ENCODE results near the gene SETD5. TPM values are rescaled to one million over a fixed set of nuclear protein-coding genes. Genes with fewer than 3 reads are reported as not detected.

The SETD5 gene
- total RNA-seq, 1 experiment from 2014 or later, result 74.9 TPM

- no peak for ATAC-seq
- DNase-seq, result no peak
- no peaks in the 10 kb centered on the region; the same call in 1 of the 2 replicates for H3K36me3 ChIP-seq (ENCODE audit: low read depth, low read length)
- H3F3A ChIP-seq (ENCODE audit: low read length, unreplicated experiment), result no peaks in the 10 kb centered on the region
- TF ChIP-seq CTCF (conservative IDR thresholded peaks at IDR 0.05; ENCODE audit: low read depth, low read length), result no peak
- no peak for TF ChIP-seq EZH2 (IDR thresholded peaks at IDR 0.05; ENCODE audit: low read length, unreplicated experiment)
- TF ChIP-seq EZH2phosphoT487 (IDR thresholded peaks at IDR 0.05; ENCODE audit: borderline replicate concordance, low read length), result no peak
- H3K9ac ChIP-seq (ENCODE audit: low read length), result no peak overlapping the region
- H4K20me1 ChIP-seq (ENCODE audit: low read length), result no peaks in the 10 kb centered on the region
- no TSS peak for BruUV-seq (replicated peaks)
- H3K9me3 ChIP-seq (ENCODE audit: low read length), result no peaks in the 10 kb centered on the region
- H3K9me2 ChIP-seq (replicated peaks; ENCODE audit: low read length), result no peaks in the 10 kb centered on the region
- CTCF ChIA-PET, result no interaction called here
- intact Hi-C loops (cut with micrococcal nuclease), result no loop called here
- no peak overlapping the region for H2AFZ ChIP-seq (ENCODE audit: low read length)
- H3K27me3 ChIP-seq (ENCODE audit: low read length), result peaks cover 17% of the 10 kb centered on the region
- H3K4me2 ChIP-seq (ENCODE audit: low read length), result no peak overlapping the region
- POLR2A ChIA-PET (ENCODE audit: unreplicated experiment), result no interaction called here
- H3K27ac ChIP-seq (ENCODE audit: low read length), result no peak overlapping the region
- H3K79me2 ChIP-seq (ENCODE audit: low read length), result no peaks in the 10 kb centered on the region
- no peaks in the 10 kb centered on the region for H3K4me1 ChIP-seq (ENCODE audit: insufficient read depth, low read length)
- H3K4me3 ChIP-seq (ENCODE audit: low read length), result no peak overlapping the region
These were observed 110.5 kb downstream of the SETD5 start for GRCh38 chr3:9507586-9508578.

GRCh38 chr3:9508781-9509180 is 111.4 kb downstream of the SETD5 start:
- ATAC-seq (no peak), DNase-seq (no peak)
- peaks cover 17% of the 10 kb centered on the region for H3K27me3 ChIP-seq (ENCODE audit: low read length)
- intact Hi-C loops (cut with micrococcal nuclease), result no loop called here
- H2AFZ ChIP-seq (ENCODE audit: low read length), result no peak overlapping the region
- H3K36me3 ChIP-seq (ENCODE audit: low read depth, low read length), result no peaks in the 10 kb centered on the region
- H3K27ac ChIP-seq (ENCODE audit: low read length), result no peak overlapping the region
- H3K4me1 ChIP-seq (ENCODE audit: insufficient read depth, low read length), result no peaks in the 10 kb centered on the region
- H3K9me2 ChIP-seq (replicated peaks; ENCODE audit: low read length), result no peaks in the 10 kb centered on the region
- POLR2A ChIA-PET (ENCODE audit: unreplicated experiment), result no interaction called here
- H4K20me1 ChIP-seq (ENCODE audit: low read length), result no peaks in the 10 kb centered on the region
- no peaks in the 10 kb centered on the region for H3F3A ChIP-seq (ENCODE audit: low read length, unreplicated experiment)
- CTCF ChIA-PET, result no interaction called here
- H3K9ac ChIP-seq (ENCODE audit: low read length), result no peak overlapping the region
- no peak overlapping the region for H3K4me2 ChIP-seq (ENCODE audit: low read length)
- TF ChIP-seq EZH2phosphoT487 (IDR thresholded peaks at IDR 0.05; ENCODE audit: borderline replicate concordance, low read length) (no peak), EZH2 (IDR thresholded peaks at IDR 0.05; ENCODE audit: low read length, unreplicated experiment) (no peak), CTCF (conservative IDR thresholded peaks at IDR 0.05; ENCODE audit: low read depth, low read length) (no peak)
- H3K79me2 ChIP-seq (ENCODE audit: low read length), result no peaks in the 10 kb centered on the region
- no TSS peak for BruUV-seq (replicated peaks)
- H3K4me3 ChIP-seq (ENCODE audit: low read length), result no peak overlapping the region
- H3K9me3 ChIP-seq (ENCODE audit: low read length), result no peaks in the 10 kb centered on the region

Data from PC-3 (cell line).